GM19455 (cell line): ENCODE data around the gene SPDYE4.
"Not testable (repeated sequence)": the region's sequence is repeated elsewhere in the genome, so short reads cannot be mapped to it uniquely, and the experiment has no call there.

Source experiments
- ATAC-seq: cut with Tn5 transposase; IDR thresholded peaks from one replicate; pipeline ENCODE4 v1.9.1; 2021; ENCODE audit not compliant: unreplicated experiment

Gene SPDYE4, protein sequence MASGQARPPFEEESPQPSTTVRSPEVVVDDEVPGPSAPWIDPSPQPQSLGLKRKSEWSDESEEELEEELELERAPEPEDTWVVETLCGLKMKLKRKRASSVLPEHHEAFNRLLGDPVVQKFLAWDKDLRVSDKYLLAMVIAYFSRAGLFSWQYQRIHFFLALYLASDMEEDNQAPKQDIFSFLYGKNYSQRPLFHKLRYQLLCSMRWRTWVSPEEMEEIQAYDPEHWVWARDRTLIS

DNA sequence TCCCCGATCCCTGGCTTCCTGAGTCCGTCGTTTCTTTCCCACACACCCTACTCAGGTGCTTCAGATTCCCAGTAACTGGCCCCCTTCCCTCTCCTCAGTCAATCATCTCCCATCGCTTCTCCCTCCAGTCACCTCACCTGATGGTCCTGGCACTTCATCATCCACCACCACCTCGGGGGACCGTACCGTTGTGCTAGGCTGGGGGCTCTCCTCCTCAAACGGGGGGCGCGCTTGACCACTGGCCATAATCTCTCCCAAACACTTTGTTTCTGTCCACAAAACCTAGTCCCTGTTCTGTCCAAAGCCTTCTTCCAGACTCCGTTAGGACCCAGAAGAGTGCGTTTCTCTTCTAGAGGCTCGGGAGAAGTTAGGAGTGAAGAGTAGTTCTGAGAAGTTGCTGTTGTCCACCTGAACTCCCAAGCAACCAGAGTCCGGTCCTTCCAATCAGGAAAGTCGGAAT, at the start of gene SPDYE4:
Gene SPDYE4, minus strand, starts transcription at position 410 of the 460 bp plus-strand sequence. Its CDS starts 164 bp downstream, at position 246.
- ATAC-seq, result no peak

- ATAC-seq, result peak; percentile 81
Observed at GRCh38 chr17:8806926-8807550, 48.7 kb upstream of the SPDYE4 start.

GRCh38 chr17:8806253-8806925, 48.0 kb upstream of the SPDYE4 start:
- no peak for ATAC-seq

DNA sequence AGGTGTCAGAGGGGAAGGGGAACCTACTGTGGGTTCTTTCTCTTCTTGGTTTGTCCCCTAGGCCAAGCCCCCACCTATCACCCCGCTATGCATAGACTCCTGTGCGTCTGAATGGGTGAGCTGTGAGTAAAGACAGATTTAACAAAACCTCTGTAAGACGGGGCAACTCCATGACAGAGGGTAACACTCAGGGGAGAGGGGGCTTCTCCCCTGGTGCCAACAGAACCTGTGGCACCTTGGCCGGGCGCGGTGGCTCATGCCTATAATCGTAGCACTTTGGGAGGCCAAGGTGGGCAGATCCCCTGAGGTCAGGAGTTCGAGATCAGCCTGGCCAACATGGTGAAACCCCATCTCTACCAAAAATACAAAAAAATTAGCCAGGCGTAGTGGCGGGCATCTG, 47.0 kb upstream of the SPDYE4 start:
- ATAC-seq, result not testable (repeated sequence)

DNA sequence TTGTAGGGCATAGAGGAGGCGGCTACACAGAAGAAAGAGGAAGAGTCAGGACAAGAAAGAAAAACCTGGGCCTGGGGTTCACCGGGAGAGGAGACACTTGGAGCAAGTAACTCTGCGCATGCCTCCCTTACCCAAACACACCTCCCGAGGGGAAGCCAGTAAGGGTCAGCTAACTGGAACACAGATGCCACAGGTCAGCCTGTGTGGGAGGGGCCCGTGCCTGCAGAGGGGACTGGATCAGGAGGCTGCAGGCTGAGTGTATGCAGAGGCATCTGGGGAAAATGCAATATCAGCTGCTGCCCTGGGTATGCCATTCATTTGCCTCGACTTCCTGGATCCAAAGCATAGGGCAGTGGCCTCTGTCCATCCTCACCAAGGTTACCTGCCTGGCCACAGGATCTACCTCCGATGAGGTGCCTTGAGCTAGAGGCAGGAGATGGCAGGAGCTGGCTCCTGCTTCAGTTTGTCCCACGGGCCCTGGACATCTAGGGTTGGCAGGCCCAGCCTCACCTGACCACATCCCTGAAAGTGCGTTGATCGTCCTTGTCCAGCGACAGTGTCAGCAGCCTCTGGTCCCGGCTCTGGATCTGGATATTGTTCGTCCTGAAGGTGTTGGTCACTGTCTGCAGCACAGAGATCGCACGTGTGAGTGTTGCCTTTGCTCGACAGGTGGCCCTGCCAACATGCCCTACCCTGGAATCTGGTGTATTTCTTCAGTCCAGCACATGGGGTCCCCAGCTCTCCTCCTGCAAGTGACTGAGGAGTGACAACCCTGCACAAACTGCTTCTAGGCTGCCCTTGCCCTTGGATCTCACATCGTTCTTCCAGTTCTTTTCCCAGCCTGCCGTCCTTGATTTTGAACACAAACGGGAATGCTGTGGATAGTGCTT, 45.4 kb upstream of the SPDYE4 start:
- ATAC-seq, result no peak

GRCh38 chr17:8801135-8801840, 42.9 kb upstream of the SPDYE4 start:
- ATAC-seq, result no peak

GRCh38 chr17:8800656-8801055, 42.3 kb upstream of the SPDYE4 start:
- no peak for ATAC-seq

GRCh38 chr17:8799570-8800212, 41.3 kb upstream of the SPDYE4 start:
- ATAC-seq, result no peak

DNA sequence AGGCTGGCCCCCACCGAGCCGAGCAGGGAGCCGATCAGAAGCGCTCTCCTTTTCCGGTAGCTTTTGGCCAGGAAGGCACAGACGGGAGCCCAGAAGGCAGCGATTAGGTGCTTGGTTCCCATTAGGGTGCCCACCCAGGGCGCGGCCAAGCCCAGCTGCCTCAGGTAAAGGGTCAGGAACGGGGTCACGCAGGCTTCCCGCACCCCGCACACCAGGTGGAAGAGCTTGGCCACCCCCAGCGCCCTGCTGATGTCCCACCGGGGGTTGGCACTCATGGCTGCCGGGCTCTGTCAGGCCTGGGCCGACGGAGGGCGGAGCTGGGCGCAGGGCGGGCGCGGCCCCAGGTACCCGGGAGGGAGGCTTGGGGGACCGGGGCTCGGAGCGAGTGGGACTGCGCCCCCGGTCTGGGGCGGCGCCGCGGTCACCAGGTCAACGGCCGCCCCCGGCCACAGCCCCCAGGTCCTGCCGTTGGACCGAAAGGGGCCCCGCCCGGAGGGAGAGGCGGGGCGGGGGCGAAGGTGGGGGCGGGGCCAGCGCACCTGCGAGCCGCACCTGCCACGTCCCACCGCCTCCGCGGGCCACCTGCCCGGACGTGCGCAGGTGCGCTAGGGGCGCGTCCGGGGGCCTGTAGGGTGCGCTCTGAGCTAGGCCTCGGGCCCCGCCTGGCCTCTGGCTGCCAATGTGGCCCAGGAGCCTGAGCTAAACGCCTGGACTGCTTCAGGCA, 40.7 kb upstream of the SPDYE4 start, which contains the start of gene MFSD6L:
Gene MFSD6L, minus strand, starts transcription at position 520 of the 724 bp plus-strand sequence. Its CDS starts 245 bp downstream, at position 275.
- ATAC-seq, result no peak

- no peak for ATAC-seq
Observed at GRCh38 chr17:8798176-8798845, 40.0 kb upstream of the SPDYE4 start.

DNA sequence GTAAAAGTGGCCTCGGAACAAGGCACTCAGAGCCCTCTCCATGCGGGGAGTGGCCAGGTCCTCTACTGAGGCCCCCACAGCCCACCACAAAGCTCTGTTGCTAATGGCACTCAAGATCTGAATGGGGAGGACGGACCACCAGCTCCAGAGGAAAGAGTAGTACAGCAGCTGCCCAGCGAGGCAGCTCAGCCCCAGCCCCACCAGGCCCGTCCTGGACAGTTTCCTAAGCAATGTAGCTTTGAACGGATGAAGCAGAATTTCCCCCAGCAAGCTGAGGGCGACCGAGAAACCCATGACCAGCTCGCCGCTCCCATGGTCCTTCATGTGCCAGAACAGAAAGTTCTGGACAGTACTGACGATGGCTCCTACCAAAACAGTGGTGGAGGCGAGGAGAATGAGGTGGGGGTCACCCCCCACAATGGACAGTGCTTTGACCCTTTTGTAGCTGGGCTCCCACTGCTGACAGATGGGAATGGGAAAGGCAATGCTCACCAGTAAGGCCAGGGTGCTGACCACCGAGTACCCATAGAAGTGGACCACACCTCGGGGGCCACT, 39.4 kb upstream of the SPDYE4 start:
- no peak for ATAC-seq

DNA sequence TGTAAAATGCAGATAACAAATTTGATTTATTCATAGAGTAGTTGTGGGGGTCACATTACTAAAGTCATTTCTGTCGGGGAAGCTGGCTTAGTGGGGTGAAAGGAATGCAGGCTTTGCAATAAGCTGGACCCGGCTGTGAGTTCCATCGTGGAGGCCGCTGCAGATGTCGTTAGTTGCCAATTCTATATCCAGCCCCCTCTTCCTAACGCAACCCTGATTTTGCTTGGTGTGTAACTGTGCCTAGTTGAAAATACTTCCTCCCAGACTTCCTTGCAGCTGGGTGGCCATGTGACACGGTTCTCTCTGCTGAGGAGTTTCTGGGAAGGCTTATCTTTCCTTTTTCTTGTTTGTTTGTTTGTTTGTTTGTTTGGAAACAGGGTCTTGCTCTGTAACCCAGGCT, 36.3 kb upstream of the SPDYE4 start:
- no peak for ATAC-seq

- ATAC-seq, result no peak
Observed at GRCh38 chr17:8793649-8794048, 35.3 kb upstream of the SPDYE4 start.

GRCh38 chr17:8792646-8793045, 34.3 kb upstream of the SPDYE4 start:
- no peak for ATAC-seq

DNA sequence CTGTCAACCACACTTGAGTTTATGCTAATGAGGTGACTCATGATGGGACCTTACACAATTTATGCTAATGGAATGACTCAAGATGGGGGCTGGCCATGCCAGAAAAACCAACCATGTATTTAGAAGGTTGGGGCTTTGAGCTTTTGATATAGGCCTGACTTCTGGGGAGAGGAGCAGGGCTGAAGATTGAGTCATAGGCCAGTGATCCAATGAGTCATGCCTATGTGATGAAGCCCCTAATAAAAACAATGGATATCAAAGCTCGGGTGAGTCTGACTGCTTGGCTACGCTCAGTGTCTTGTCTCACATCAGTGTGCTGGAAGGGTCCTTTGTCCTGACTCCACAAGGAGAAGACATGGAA, 33.5 kb upstream of the SPDYE4 start:
- ATAC-seq, result no peak

DNA sequence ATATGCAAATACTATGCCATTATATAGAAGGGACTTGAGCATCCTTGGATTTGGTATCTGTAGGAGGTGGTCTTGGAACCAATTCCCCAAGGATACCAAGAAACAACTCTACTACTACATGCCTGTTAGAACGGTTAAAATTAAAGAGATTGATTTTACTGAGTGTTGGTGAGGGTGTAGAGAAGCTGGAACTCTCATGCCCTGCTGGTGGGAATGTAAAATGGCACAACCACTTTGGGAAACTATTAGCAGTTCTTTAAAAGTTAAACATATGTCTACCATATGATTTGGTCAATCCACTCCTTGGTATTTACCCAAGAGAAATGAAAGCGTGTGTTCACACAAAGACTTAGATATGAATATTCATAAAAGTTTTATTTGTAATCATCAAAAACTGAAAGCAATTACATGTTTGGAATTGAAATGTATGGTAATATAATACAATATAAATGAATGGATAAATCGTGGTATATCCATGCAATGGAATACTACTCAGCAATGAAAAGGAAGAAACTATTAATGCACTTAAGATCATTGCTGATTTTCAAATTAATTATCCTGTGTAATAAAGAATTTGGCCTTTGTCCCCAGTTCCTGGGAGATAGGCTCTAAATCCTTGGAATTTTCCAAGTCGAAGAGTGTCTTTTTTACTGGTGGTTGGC, 33.0 kb upstream of the SPDYE4 start:
- no peak for ATAC-seq

DNA sequence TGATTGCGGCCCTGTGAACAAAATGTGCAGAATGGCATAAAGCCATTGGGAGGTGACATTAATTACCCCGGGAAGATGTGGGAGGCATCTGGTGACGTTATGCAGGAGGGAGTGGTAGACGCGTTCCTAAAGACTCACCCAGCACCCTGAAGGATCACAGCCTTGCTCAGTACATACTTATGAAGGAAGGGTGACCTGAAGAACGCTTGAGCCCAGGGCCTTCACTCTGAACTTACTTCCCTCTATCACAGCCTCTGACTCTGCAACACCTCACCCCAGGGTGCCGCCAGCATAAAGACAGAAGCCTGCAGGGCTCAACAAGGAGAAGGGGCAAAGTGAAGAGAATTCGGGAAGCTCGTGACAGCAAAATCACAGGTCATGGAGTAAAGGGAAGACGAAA, 31.4 kb upstream of the SPDYE4 start:
- ATAC-seq, result no peak

DNA sequence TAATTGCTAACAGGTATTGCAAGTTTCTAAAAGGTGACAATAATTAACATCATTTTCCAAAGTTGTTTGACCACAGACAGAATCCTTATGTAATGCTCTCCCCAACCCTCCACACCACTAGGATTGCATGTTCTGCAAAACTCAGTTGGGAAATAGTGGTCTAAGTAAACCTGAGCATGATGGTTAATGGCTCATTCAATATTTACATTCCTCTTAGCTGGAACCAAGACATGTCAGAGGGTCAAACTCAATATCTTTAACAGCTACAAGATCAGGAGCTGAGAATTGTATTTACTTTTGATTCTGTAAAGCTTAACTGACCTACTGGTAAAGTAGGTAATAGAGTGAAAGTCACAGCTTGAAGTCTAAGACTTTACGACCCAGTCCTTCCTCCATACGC, 30.7 kb upstream of the SPDYE4 start:
- ATAC-seq, result no peak
